Naive thymus-derived CD4-positive, alpha-beta T cell (primary cell): ENCODE results near the gene ISYNA1. TPM values are rescaled to one million over a fixed set of nuclear protein-coding genes. Genes with fewer than 3 reads are reported as not detected.
"Not testable (repeated sequence)": the region's sequence is repeated elsewhere in the genome, so short reads cannot be mapped to it uniquely, and the experiment has no call there.

ENCODE experiments used
- ATAC-seq: fragments of 150-1000 bp; cut with Tn5 transposase; 2 replicates; pipeline ENCODE4 v1.10.0; 2021; ENCODE audit warnings: mild to moderate bottlenecking, moderate library complexity
- CTCF ChIA-PET: fragments of 350-600 bp; sonication (Branson Sonifier 250); formaldehyde crosslinking; loops from one replicate; lab custom pipeline; 2021; ENCODE audit warnings: antibody characterized with exemption; lab: Charles Lee
- POLR2A ChIA-PET: fragments of 350-600 bp; sonication (Branson Sonifier 250); formaldehyde crosslinking; loops from one replicate; lab custom pipeline; 2021; ENCODE audit warnings: antibody characterized with exemption, inconsistent platforms; lab: Charles Lee
- DNase-seq, 9 donors: peaks; one replicate each; pipeline versions ENCODE4 v3.0.0 to v3.0.0-alpha.2; 2020 to 2022; ENCODE audit warnings: mixed read lengths in 1 of 9
- H3K27ac ChIP-seq: one replicate; pipeline ENCODE4 v1.7.0; 2013; ENCODE audit warnings: mild to moderate bottlenecking, low read depth, low read length, moderate library complexity
- H3K27me3 ChIP-seq, 2 donors: one replicate each; pipeline ENCODE4 v1.7.0; 2013; ENCODE audit warnings: low read length in 2 of 2, mild to moderate bottlenecking in 2 of 2, moderate library complexity in 2 of 2; ENCODE audit not compliant: control insufficient read depth in 2 of 2, insufficient read depth in 2 of 2
- H3K36me3 ChIP-seq, 3 experiments: 1 replicate in 2 of 3; 2 replicates in 1 of 3; pipeline ENCODE4 v1.7.0; 2013; ENCODE audit warnings: low read length in 3 of 3, mild to moderate bottlenecking in 3 of 3, moderate library complexity in 1 of 3; ENCODE audit not compliant: insufficient read depth in 3 of 3, control insufficient read depth in 2 of 3
- H3K4me1 ChIP-seq, 2 donors: one replicate each; pipeline ENCODE4 v1.7.0; 2013; ENCODE audit warnings: low read length in 2 of 2, mild to moderate bottlenecking in 2 of 2, moderate library complexity in 1 of 2; ENCODE audit not compliant: control insufficient read depth in 2 of 2, insufficient read depth in 2 of 2
- H3K4me3 ChIP-seq: 2 replicates; pipeline ENCODE4 v1.7.0; 2013; ENCODE audit warnings: mild to moderate bottlenecking, low read length
- H3K9me3 ChIP-seq, 3 experiments: 1 replicate in 2 of 3; 2 replicates in 1 of 3; pipeline ENCODE4 v1.7.0; 2013; ENCODE audit warnings: low read length in 3 of 3; ENCODE audit not compliant: control insufficient read depth in 2 of 3
- H3K27ac Mint-ChIP-seq, 9 donors: one replicate each; pipeline ENCODE4 v1.8.0; 2020 to 2022; ENCODE audit warnings: mixed read lengths in 9 of 9, mild to moderate bottlenecking in 8 of 9, moderate library complexity in 5 of 9, inconsistent platforms in 2 of 9
- H3K27me3 Mint-ChIP-seq, 5 donors: one replicate each; pipeline ENCODE4 v1.8.0; 2021 to 2022; ENCODE audit warnings: mixed read lengths in 5 of 5, mild to moderate bottlenecking in 1 of 5
- H3K36me3 Mint-ChIP-seq, 5 donors: one replicate each; pipeline ENCODE4 v1.8.0; 2020 to 2022; ENCODE audit warnings: mixed read lengths in 5 of 5, mild to moderate bottlenecking in 3 of 5, inconsistent platforms in 1 of 5
- H3K4me1 Mint-ChIP-seq, 7 donors: one replicate each; pipeline ENCODE4 v1.8.0; 2020 to 2022; ENCODE audit warnings: mixed read lengths in 7 of 7, mild to moderate bottlenecking in 3 of 7, inconsistent platforms in 1 of 7
- H3K4me3 Mint-ChIP-seq, 10 donors: one replicate each; pipeline ENCODE4 v1.8.0; 2020 to 2022; ENCODE audit warnings: mild to moderate bottlenecking in 10 of 10, mixed read lengths in 10 of 10, moderate library complexity in 6 of 10, inconsistent platforms in 2 of 10
- H3K9me3 Mint-ChIP-seq, 11 donors: one replicate each; pipeline ENCODE4 v1.8.0; 2020 to 2022; ENCODE audit warnings: mixed read lengths in 11 of 11, mild to moderate bottlenecking in 4 of 11, inconsistent platforms in 1 of 11, moderate library complexity in 1 of 11
- intact Hi-C, 2 donors: fragments of 100-400 bp; cut with micrococcal nuclease; formaldehyde crosslinking; loops; one replicate each; pipeline ENCODE4 v1.15.1; 2023
- polyA plus RNA-seq, 2 donors: library from polyadenylated mRNA; unstranded; fragments of 300-500 nt; fragmentation: Illumina TruSeq; gene quantifications; one replicate each; pipeline ENCODE4 v1.2.3, GENCODE V29; 2021
- total RNA-seq, 6 experiments: library from RNA in 5 of 6; stranded (reverse) in 5 of 6; gene quantifications; 1 replicate in 5 of 6; 2 replicates in 1 of 6; pipeline ENCODE4 v1.2.3 and lab custom pipeline; 2021 to 2026

The ISYNA1 gene
- total and polyA plus RNA-seq, 7 experiments from 2014 or later = 9.5 to 42.5 (median 39.7) TPM

GRCh38 chr19:18408053-18408476 is 29.9 kb downstream of the ISYNA1 start:
- Histone ChIP-seq H3K27ac (no peak overlapping the region), H3K27me3 (no peaks in the 10 kb centered on the region), H3K9me3 (no peaks in the 10 kb centered on the region), H3K36me3 (no peaks in the 10 kb centered on the region), H3K4me1 (no peaks in the 10 kb centered on the region), H3K4me3 (no peak overlapping the region)
- H3K27ac Mint-ChIP-seq = no peak overlapping the region
- H3K27me3 Mint-ChIP-seq = peaks cover 0 to 9% (median 4%) of the 10 kb centered on the region in 5 donors
- ChIA-PET POLR2A (no interaction called here), CTCF (no interaction called here)
- no peaks in the 10 kb centered on the region for H3K36me3 Mint-ChIP-seq
- peaks cover 0 to 7% (median 0%) of the 10 kb centered on the region in 7 donors for H3K4me1 Mint-ChIP-seq
- DNase-seq (no peak), ATAC-seq (peak; percentile 40)
- no peak overlapping the region for H3K4me3 Mint-ChIP-seq
- H3K9me3 Mint-ChIP-seq = no peaks in the 10 kb centered on the region
- intact Hi-C loops = no loop called here

- Mint-ChIP-seq H3K27me3 (peaks cover 0 to 6% (median under 1%) of the 10 kb centered on the region in 5 donors), H3K36me3 (no peaks in the 10 kb centered on the region), H3K4me3 (no peak overlapping the region), H3K9me3 (no peaks in the 10 kb centered on the region), H3K27ac (no peak overlapping the region), H3K4me1 (peaks cover 0 to 9% (median 0%) of the 10 kb centered on the region in 7 donors)
- ATAC-seq (no peak), DNase-seq (no peak)
- intact Hi-C loops = no loop called here
- no peaks in the 10 kb centered on the region for H3K4me1 ChIP-seq
- H3K36me3 ChIP-seq = no peaks in the 10 kb centered on the region
- H3K4me3 ChIP-seq = no peak overlapping the region
- H3K27ac ChIP-seq = no peak overlapping the region
- POLR2A ChIA-PET = no interaction called here
- H3K27me3 ChIP-seq = no peaks in the 10 kb centered on the region
- H3K9me3 ChIP-seq = no peaks in the 10 kb centered on the region
- CTCF ChIA-PET = interaction anchor here (0.7 kb wide), 1 partner anchor 8 kb away, joined by 3 read pairs; no protein-coding TSS in a partner anchor
These were observed 31.2 kb downstream of the ISYNA1 start for GRCh38 chr19:18406749-18407148.

GRCh38 chr19:18405754-18406153 is 32.2 kb downstream of the ISYNA1 start:
- H3K27me3 Mint-ChIP-seq, intact Hi-C loops, H3K9me3 Mint-ChIP-seq, ATAC-seq, H3K27ac ChIP-seq, POLR2A ChIA-PET, H3K4me3 ChIP-seq, H3K27ac Mint-ChIP-seq, H3K36me3 Mint-ChIP-seq, CTCF ChIA-PET, H3K9me3 ChIP-seq, H3K27me3 ChIP-seq, H3K4me3 Mint-ChIP-seq, DNase-seq, H3K36me3 ChIP-seq, H3K4me1 ChIP-seq: not testable (repeated sequence)
- H3K4me1 Mint-ChIP-seq = peaks cover 0 to 15% (median 0%) of the 10 kb centered on the region in 7 donors

- POLR2A ChIA-PET, H3K4me3 Mint-ChIP-seq, H3K4me3 ChIP-seq, intact Hi-C loops, H3K9me3 ChIP-seq, H3K4me1 ChIP-seq, H3K27me3 ChIP-seq, H3K9me3 Mint-ChIP-seq, H3K36me3 ChIP-seq, DNase-seq, H3K27ac Mint-ChIP-seq, ATAC-seq, H3K27ac ChIP-seq, H3K36me3 Mint-ChIP-seq: not testable (repeated sequence)
- CTCF ChIA-PET = interaction anchor here (0.9 kb wide), 1 partner anchor 12 kb away, joined by 3 read pairs; no protein-coding TSS in a partner anchor
- Mint-ChIP-seq H3K4me1 (peaks cover 0 to 14% (median 2%) of the 10 kb centered on the region in 7 donors), H3K27me3 (peaks cover 0 to 10% (median 4%) of the 10 kb centered on the region in 5 donors)
These were observed 35.3 kb downstream of the ISYNA1 start for GRCh38 chr19:18402455-18403248.

GRCh38 chr19:18401580-18402112 is 36.3 kb downstream of the ISYNA1 start:
- no peaks in the 10 kb centered on the region for H3K36me3 ChIP-seq
- H3K27ac Mint-ChIP-seq = peak overlapping the region in 1 of 9 donors; percentile 2
- no peak overlapping the region for H3K27ac ChIP-seq
- ChIA-PET POLR2A (interaction anchor here (0.6 kb wide), 1 partner anchor 191 kb away, joined by 3 read pairs; no protein-coding TSS in a partner anchor), CTCF (interaction anchor here (0.7 to 0.9 kb wide), 2 partner anchors 11 to 75 kb away, joined by 3 to 4 read pairs; no protein-coding TSS in a partner anchor)
- ATAC-seq (peak; percentile 89), DNase-seq (no peak)
- intact Hi-C loops = no loop called here
- no peaks in the 10 kb centered on the region for H3K9me3 ChIP-seq
- H3K4me1 ChIP-seq = peaks cover 0 to 8% of the 10 kb centered on the region in 2 donors
- no peaks in the 10 kb centered on the region for H3K36me3 Mint-ChIP-seq
- no peak overlapping the region for H3K4me3 Mint-ChIP-seq
- peaks cover 0 to 15% (median 5%) of the 10 kb centered on the region in 7 donors for H3K4me1 Mint-ChIP-seq
- H3K4me3 ChIP-seq = no peak overlapping the region
- peaks cover 0 to 5% of the 10 kb centered on the region in 2 donors for H3K27me3 ChIP-seq
- H3K27me3 Mint-ChIP-seq = peaks cover 0 to 16% (median 6%) of the 10 kb centered on the region in 5 donors
- no peaks in the 10 kb centered on the region for H3K9me3 Mint-ChIP-seq

GRCh38 chr19:18399008-18399407 is 38.9 kb downstream of the ISYNA1 start:
- no peak for DNase-seq
- ATAC-seq = no peak

More at GRCh38 chr19:18399008-18399407, 38.9 kb downstream of the ISYNA1 start:
- Histone ChIP-seq H3K27ac (no peak overlapping the region), H3K9me3 (no peaks in the 10 kb centered on the region), H3K27me3 (peaks cover 0 to 5% of the 10 kb centered on the region in 2 donors), H3K4me3 (no peak overlapping the region), H3K4me1 (peaks cover 0 to 8% of the 10 kb centered on the region in 2 donors), H3K36me3 (no peaks in the 10 kb centered on the region)
- Mint-ChIP-seq H3K4me1 (peaks cover 0 to 15% (median 5%) of the 10 kb centered on the region in 7 donors), H3K27ac (no peak overlapping the region), H3K27me3 (peaks cover 0 to 24% (median 6%) of the 10 kb centered on the region in 5 donors), H3K4me3 (no peak overlapping the region), H3K36me3 (no peaks in the 10 kb centered on the region), H3K9me3 (no peaks in the 10 kb centered on the region)
- intact Hi-C loops = no loop called here
- CTCF ChIA-PET = interaction anchor here (1.2 kb wide), 1 partner anchor 11 kb away, joined by 4 read pairs; no protein-coding TSS in a partner anchor
- POLR2A ChIA-PET = no interaction called here
